GM12878 (cell line): ENCODE data around the gene BCL2. TPM values are rescaled to one million over a fixed set of nuclear protein-coding genes. Genes with fewer than 3 reads are reported as not detected.
A peak's percentile ranks its signal among the peaks of the same experiment; 100 is the strongest.

Experiments
- ATAC-seq: fragments of 200-7000 bp; cut with Tn5 transposase; 3 replicates; pipeline ENCODE4 v1.9.1; 2020; ENCODE audit warnings: mild to moderate bottlenecking, moderate library complexity
- BruUV-seq: library from RNA; stranded (reverse); fragments of 400-500 nt; replicated peaks from 2 replicates; lab custom pipeline; 2021; lab: Mats Ljungman, UMichigan
- CTCF ChIA-PET: fragments of 300-600 bp; sonication (Branson Sonifier 250); formaldehyde crosslinking; extraction: SDS; loops from one replicate; lab custom pipeline; 2021; ENCODE audit warnings: inconsistent platforms; lab: Yijun Ruan, JAX
- POLR2A ChIA-PET: fragments of 350-600 bp; formaldehyde crosslinking; extraction: SDS; loops from one replicate; lab custom pipeline; 2021; ENCODE audit warnings: inconsistent platforms; lab: Charles Lee
- RAD21 ChIA-PET: fragments of 300-600 bp; sonication (Branson Sonifier 250); formaldehyde crosslinking; loops from one replicate; lab custom pipeline; 2023; ENCODE audit warnings: antibody characterized with exemption; ENCODE audit not compliant: unreplicated experiment; lab: Charles Lee
- SMC1A ChIA-PET: fragments of 300-600 bp; sonication (Branson Sonifier 250); formaldehyde crosslinking; loops from one replicate; lab custom pipeline; 2023; ENCODE audit not compliant: unreplicated experiment, uncharacterized antibody; lab: Charles Lee
- DNase-seq: peaks from one replicate; pipeline ENCODE4 v3.0.0-alpha.2; 2011; ENCODE audit warnings: low read depth, low spot score
- FAIRE-seq: peaks from 3 replicates; lab custom pipeline; 2011; peaks lifted over from hg19 to GRCh38; lab: Jason Lieb, UNC
- H2AFZ ChIP-seq: 2 replicates; pipeline ENCODE4 v1.6.0; 2011; ENCODE audit warnings: low read depth, low read length, control low read depth; ENCODE audit not compliant: control insufficient read depth
- H3K27ac ChIP-seq: 2 replicates; pipeline ENCODE4 v1.5.1; 2011; ENCODE audit warnings: control low read depth; ENCODE audit not compliant: control insufficient read depth, insufficient read depth
- H3K27me3 ChIP-seq, 2 experiments: replicated peaks in 1 of 2; 2 replicates each; pipeline versions ENCODE4 v1.6.0 to v1.6.1; 2011; ENCODE audit warnings: low read length in 1 of 2; ENCODE audit not compliant: control insufficient read depth in 2 of 2, insufficient read depth in 2 of 2
- H3K36me3 ChIP-seq, 2 experiments: 2 replicates each; pipeline ENCODE4 v1.5.1; 2011; ENCODE audit warnings: low read length in 1 of 2; ENCODE audit not compliant: control insufficient read depth in 2 of 2, insufficient read depth in 2 of 2
- H3K4me1 ChIP-seq: 2 replicates; pipeline ENCODE4 v1.6.1; 2011; ENCODE audit warnings: mild to moderate bottlenecking, low read length, moderate library complexity, mixed read lengths; ENCODE audit not compliant: control insufficient read depth, insufficient read depth
- H3K4me2 ChIP-seq: 2 replicates; pipeline ENCODE4 v1.6.0; 2011; ENCODE audit warnings: control low read depth; ENCODE audit not compliant: control insufficient read depth, insufficient read depth
- H3K4me3 ChIP-seq: fragments of 200-600 bp; sonication (generic); 2 replicates; pipeline ENCODE4 v1.5.1; 2016
- H3K79me2 ChIP-seq: 2 replicates; pipeline ENCODE4 v1.6.0; 2011; ENCODE audit warnings: low read length; ENCODE audit not compliant: control insufficient read depth, insufficient read depth
- H3K9ac ChIP-seq: 2 replicates; pipeline ENCODE4 v1.8.0; 2011; ENCODE audit warnings: low read length, control low read depth, mixed read lengths; ENCODE audit not compliant: control insufficient read depth, insufficient read depth
- H3K9me3 ChIP-seq: replicated peaks from 3 replicates; pipeline ENCODE4 v1.5.1; 2011; ENCODE audit warnings: mild to moderate bottlenecking, low read length; ENCODE audit not compliant: control insufficient read depth, insufficient read depth
- H4K20me1 ChIP-seq: 2 replicates; pipeline ENCODE4 v1.6.0; 2011; ENCODE audit not compliant: control insufficient read depth, insufficient read depth
- CBX3 ChIP-seq: fragments of 200-600 bp; sonication (generic); IDR thresholded peaks from 2 replicates; pipeline ENCODE4 v1.6.1; 2016; ENCODE audit warnings: low read depth, borderline replicate concordance
- EGR1 ChIP-seq, 2 experiments: IDR thresholded peaks; 1 replicate in 1 of 2; 2 replicates in 1 of 2; pipeline ENCODE4 v1.6.1; 2011 to 2012; ENCODE audit warnings: low read depth in 2 of 2, low read length in 2 of 2, borderline replicate concordance in 1 of 2, mild to moderate bottlenecking in 1 of 2, moderate library complexity in 1 of 2
- ESRRA ChIP-seq: IDR thresholded peaks from 2 replicates; pipeline ENCODE4 v1.6.1; 2012; ENCODE audit warnings: mild to moderate bottlenecking, low read length, improper control_type of control experiment
- IKZF2 ChIP-seq, 2 experiments: fragments of 450-650 bp; IDR thresholded peaks; 2 replicates each; pipeline ENCODE4 v1.6.1; 2017; ENCODE audit warnings: mild to moderate bottlenecking in 2 of 2, moderate library complexity in 2 of 2
- RFX5 ChIP-seq: IDR thresholded peaks from 2 replicates; pipeline ENCODE4 v1.6.1; 2011; ENCODE audit warnings: low read depth, low read length, improper control_type of control experiment
- WGBS: methylation state at CpG from one replicate; pipeline ENCODE4 v1.1.6; 2016; ENCODE audit warnings: low lambda C conversion rate; ENCODE audit not compliant: insufficient replicate concordance, insufficient coverage; ENCODE audit errors: missing lambda C conversion rate; 5-methylcytosine and 5-hydroxymethylcytosine counted together
- in situ Hi-C: fragments of 300-500 bp; cut with MboI; formaldehyde crosslinking; loops from 9 replicates; pipeline ENCODE4 v1.14.3; 2018; ENCODE audit warnings: mixed read lengths
- intact Hi-C: fragments of 100-400 bp; cut with micrococcal nuclease; formaldehyde crosslinking; loops from one replicate; pipeline ENCODE4 v1.14.2; 2022; ENCODE audit not compliant: unreplicated experiment
- polyA plus RNA-seq, 11 experiments: library from polyadenylated mRNA; depleted of rRNA in 4 of 11; unstranded in 6 of 11; stranded (reverse) in 5 of 11; fragments of >200 nt; fragmentation: Nextera tagmentation in 4 of 11; fragmentation: Illumina TruSeq in 1 of 11; extraction: Ambion mirVana in 4 of 11; extraction: Trizol in 1 of 11; gene quantifications; 1 replicate in 1 of 11; 2 replicates in 10 of 11; pipeline versions ENCODE4 v1.2.1 to v1.2.3, GENCODE V29; 2011 to 2016; ENCODE audit warnings: inconsistent platforms in 2 of 11, missing spikeins in 2 of 11, low read depth in 1 of 11
- total RNA-seq, 4 experiments: library from RNA; depleted of rRNA in 3 of 4; stranded (reverse); fragments of >200 nt in 3 of 4; fragmentation: Illumina TruSeq in 1 of 4; extraction: Trizol in 1 of 4; gene quantifications; 2 replicates each; pipeline versions ENCODE4 v1.2.1 to v1.2.3, GENCODE V29; 2013 to 2021

BCL2 gene
- total and polyA plus RNA-seq, 10 of the 15 experiments (the other 5 are each of a cell fraction or from before 2014, with no cell fraction given): 4.1 to 47.8 (median 19.3) TPM

GRCh38 chr18:63293935-63294334, 25.6 kb downstream of the BCL2 start:
- DNase-seq (no peak), FAIRE-seq (no peak), ATAC-seq (no peak)
- Histone ChIP-seq H4K20me1 (no peaks in the 10 kb centered on the region), H3K36me3 (peaks cover 14 to 21% of the 10 kb centered on the region in 2 experiments), H3K9ac (no peak overlapping the region), H2AFZ (no peak overlapping the region), H3K9me3 (no peaks in the 10 kb centered on the region), H3K27me3 (no peaks in the 10 kb centered on the region), H3K79me2 (peaks cover 88% of the 10 kb centered on the region), H3K4me3 (peak overlapping the region; percentile 18; the same call in 1 of the 2 replicates), H3K27ac (peak overlapping the region; percentile 76; the same call in 1 of the 2 replicates), H3K4me1 (peaks cover 17% of the 10 kb centered on the region), H3K4me2 (peak overlapping the region; percentile 61)
- ChIA-PET RAD21 (interaction anchor here (1.0 to 2.6 kb wide), 7 partner anchors 9 to 101 kb away, joined by 3 to 27 read pairs (median 4); no protein-coding TSS in a partner anchor), POLR2A (interaction anchor here (0.9 to 2.8 kb wide), 4 partner anchors 8 to 131 kb away, joined by 3 to 12 read pairs (median 7); no protein-coding TSS in a partner anchor), SMC1A (interaction anchor here (0.7 to 4.5 kb wide), 11 partner anchors 11 to 143 kb away, joined by 3 to 25 read pairs (median 4); no protein-coding TSS in a partner anchor), CTCF (interaction anchor here (1.0 to 2.3 kb wide), 4 partner anchors 9 to 162 kb away, joined by 3 to 6 read pairs (median 6); no protein-coding TSS in a partner anchor)
- TF ChIP-seq IKZF2 (IDR thresholded peaks at IDR 0.05) (no peak), ESRRA (no peak), RFX5 (no peak), CBX3 (no peak), EGR1 (IDR thresholded peaks at IDR 0.05; ENCODE audit: borderline replicate concordance in 1 of 2, low read depth in 2 of 2, low read length in 2 of 2) (no peak)
- in situ Hi-C loops (no loop called here), intact Hi-C loops (no loop called here)
- WGBS: 99% methylated on average over 4 of the region's 4 CpGs
- BruUV-seq: no TSS peak
